Liver (tissue), 9 donors: Measurements from ENCODE around the gene UBAP2L. TPM values are rescaled to one million over a fixed set of nuclear protein-coding genes. Genes with fewer than 3 reads are reported as not detected.

Source experiments
- DNase-seq: peaks from one replicate; pipeline ENCODE4 v3.0.0-alpha.2; 2017; ENCODE audit warnings: low spot score
- H3K27ac ChIP-seq, 2 donors: one replicate each; pipeline ENCODE4 v1.7.0; 2013; ENCODE audit warnings: inconsistent platforms in 2 of 2, low read length in 2 of 2, control low read depth in 1 of 2, low read depth in 1 of 2, mild to moderate bottlenecking in 1 of 2
- H3K27me3 ChIP-seq, 4 donors: one replicate each; pipeline versions ENCODE4 v1.6.1 to v1.7.0; 2013; ENCODE audit warnings: low read length in 3 of 4, inconsistent platforms in 1 of 4, mild to moderate bottlenecking in 1 of 4, moderate library complexity in 1 of 4; ENCODE audit not compliant: control insufficient read depth in 4 of 4, insufficient read depth in 4 of 4
- H3K36me3 ChIP-seq, 4 donors: one replicate each; pipeline versions ENCODE4 v1.6.1 to v1.7.0; 2013; ENCODE audit warnings: low read length in 3 of 4, mild to moderate bottlenecking in 3 of 4, low read depth in 1 of 4, moderate library complexity in 1 of 4; ENCODE audit not compliant: control insufficient read depth in 4 of 4, insufficient read depth in 3 of 4
- H3K4me1 ChIP-seq, 4 donors: one replicate each; pipeline versions ENCODE4 v1.6.1 to v1.7.0; 2013; ENCODE audit warnings: low read length in 3 of 4, mild to moderate bottlenecking in 3 of 4, moderate library complexity in 1 of 4; ENCODE audit not compliant: control insufficient read depth in 4 of 4, insufficient read depth in 4 of 4
- H3K4me3 ChIP-seq, 3 donors: one replicate each; pipeline versions ENCODE4 v1.6.1 to v1.7.0; 2013; ENCODE audit warnings: low read length in 3 of 3, control low read depth in 1 of 3, low read depth in 1 of 3, mild to moderate bottlenecking in 1 of 3
- H3K9ac ChIP-seq, 2 donors: one replicate each; pipeline ENCODE4 v1.7.0; 2013; ENCODE audit warnings: low read length in 2 of 2, mild to moderate bottlenecking in 2 of 2, moderate library complexity in 2 of 2, control low read depth in 1 of 2, low read depth in 1 of 2
- H3K9me3 ChIP-seq, 4 donors: one replicate each; pipeline versions ENCODE4 v1.6.1 to v1.7.0; 2013; ENCODE audit warnings: low read length in 3 of 4; ENCODE audit not compliant: control insufficient read depth in 4 of 4
- EGR1 ChIP-seq, 2 donors: IDR thresholded peaks; 2 replicates each; pipeline ENCODE4 v1.6.1; 2016 to 2018; ENCODE audit warnings: antibody characterized with exemption in 2 of 2, low read depth in 2 of 2
- FOXA1 ChIP-seq: IDR thresholded peaks from 2 replicates; pipeline ENCODE4 v1.6.1; 2016; ENCODE audit warnings: antibody characterized with exemption
- FOXA2 ChIP-seq: IDR thresholded peaks from 2 replicates; pipeline ENCODE4 v1.6.1; 2016; ENCODE audit warnings: antibody characterized with exemption
- GABPA ChIP-seq, 2 donors: IDR thresholded peaks in 1 of 2; conservative IDR thresholded peaks in 1 of 2; 2 replicates each; pipeline ENCODE4 v1.6.1; 2016; ENCODE audit warnings: antibody characterized with exemption in 2 of 2, mild to moderate bottlenecking in 1 of 2, moderate library complexity in 1 of 2
- HNF4A ChIP-seq, 2 donors: conservative IDR thresholded peaks; 2 replicates each; pipeline ENCODE4 v1.6.1; 2016; ENCODE audit warnings: antibody characterized with exemption in 2 of 2, mild to moderate bottlenecking in 2 of 2
- HNF4G ChIP-seq: IDR thresholded peaks from 2 replicates; pipeline ENCODE4 v1.6.1; 2016; ENCODE audit warnings: antibody characterized with exemption
- RXRA ChIP-seq, 2 donors: IDR thresholded peaks; 2 replicates each; pipeline ENCODE4 v1.6.1; 2017 to 2018; ENCODE audit warnings: antibody characterized with exemption in 2 of 2, mild to moderate bottlenecking in 1 of 2
- SP1 ChIP-seq: IDR thresholded peaks from 2 replicates; pipeline ENCODE4 v1.6.1; 2018; ENCODE audit warnings: antibody characterized with exemption, mild to moderate bottlenecking
- TAF1 ChIP-seq: conservative IDR thresholded peaks from 2 replicates; pipeline ENCODE4 v1.6.1; 2016; ENCODE audit warnings: antibody characterized with exemption, mild to moderate bottlenecking
- YY1 ChIP-seq: IDR thresholded peaks from 2 replicates; pipeline ENCODE4 v1.6.1; 2016; ENCODE audit warnings: antibody characterized with exemption, mild to moderate bottlenecking
- WGBS: extraction: QIAGEN DNeasy Blood & Tissue Kit; methylation state at CpG from one replicate; pipeline ENCODE4 v1.1.7; 2013; 5-methylcytosine and 5-hydroxymethylcytosine counted together
- polyA plus RNA-seq, 2 donors: library from polyadenylated mRNA; stranded (reverse) in 1 of 2; unstranded in 1 of 2; fragments of 200-250 nt in 1 of 2; fragments of >200 nt in 1 of 2; fragmentation: Nextera tagmentation in 1 of 2; extraction: Ambion mirVana in 1 of 2; gene quantifications; one replicate each; pipeline versions ENCODE4 v1.2.1 to v1.2.3, GENCODE V29; 2013 to 2015
- total RNA-seq, 2 donors: library from RNA; depleted of rRNA; stranded (reverse); fragments of >200 nt; gene quantifications; one replicate each; pipeline ENCODE4 v1.2.3, GENCODE V29; 2014
- TF ChIP-seq, protein P1 (sequence below): IDR thresholded peaks from 2 replicates; pipeline ENCODE4 v1.6.1; 2016; ENCODE audit warnings: antibody characterized with exemption
- TF ChIP-seq, protein P2 (sequence below): IDR thresholded peaks from 2 replicates; pipeline ENCODE4 v1.6.1; 2016; ENCODE audit warnings: antibody characterized with exemption, mild to moderate bottlenecking
- TF ChIP-seq, protein P3 (sequence below): IDR thresholded peaks from 2 replicates; pipeline ENCODE4 v1.6.1; 2016; ENCODE audit warnings: antibody characterized with exemption
- donor health status: healthy.
- donor health status: healthy.
- donor health status: healthy.
- donor health status: healthy.
- donor health status: healthy.

UBAP2L gene
- total and polyA plus RNA-seq, 4 donors: 24.3 to 51.0 (median 34.1) TPM

DNA sequence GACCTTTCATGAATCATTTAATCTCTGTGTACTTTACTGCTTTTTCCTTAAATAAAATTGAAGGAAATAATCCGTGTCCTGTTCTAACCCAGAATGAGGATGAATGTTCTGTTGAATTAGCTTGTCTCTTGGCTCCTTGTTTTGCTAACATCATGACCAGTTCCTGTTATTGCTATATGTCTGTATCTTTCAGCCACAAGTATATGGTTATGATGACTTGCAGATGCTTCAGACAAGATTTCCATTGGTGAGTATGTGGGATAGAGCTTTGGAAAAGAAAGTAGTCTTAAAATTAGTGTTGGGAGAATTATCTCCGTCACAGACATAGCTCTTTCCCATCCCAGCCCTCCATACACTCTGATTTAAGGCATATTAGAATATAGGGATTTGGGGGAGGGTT lies 38.0 kb downstream of the UBAP2L start:
- H3K27ac ChIP-seq: no peak overlapping the region
- 95% methylated on average over 2 of the region's 2 CpGs for WGBS
- TF ChIP-seq YY1: no peak
- no peak for TF ChIP-seq RXRA (IDR thresholded peaks at IDR 0.05)
- TF ChIP-seq FOXA2: no peak
- TF ChIP-seq HNF4A (conservative IDR thresholded peaks at IDR 0.05): no peak
- TF ChIP-seq EGR1 (IDR thresholded peaks at IDR 0.05; ENCODE audit: low read depth in 2 of 2): no peak
- TF ChIP-seq, protein P1, sequence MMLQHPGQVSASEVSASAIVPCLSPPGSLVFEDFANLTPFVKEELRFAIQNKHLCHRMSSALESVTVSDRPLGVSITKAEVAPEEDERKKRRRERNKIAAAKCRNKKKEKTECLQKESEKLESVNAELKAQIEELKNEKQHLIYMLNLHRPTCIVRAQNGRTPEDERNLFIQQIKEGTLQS: no peak
- TF ChIP-seq GABPA (IDR thresholded peaks at IDR 0.05 in 1 of 2, conservative IDR thresholded peaks at IDR 0.05 in 1 of 2): no peak
- no peak for TF ChIP-seq SP1
- TF ChIP-seq FOXA1: no peak
- H3K9ac ChIP-seq: no peak overlapping the region
- no peaks in the 10 kb centered on the region for H3K9me3 ChIP-seq
- no peak for DNase-seq
- no peak overlapping the region for H3K4me3 ChIP-seq
- H3K27me3 ChIP-seq: no peaks in the 10 kb centered on the region
- H3K36me3 ChIP-seq: peaks cover 19 to 100% (median 95%) of the 10 kb centered on the region in 4 donors
- H3K4me1 ChIP-seq: no peaks in the 10 kb centered on the region

DNA sequence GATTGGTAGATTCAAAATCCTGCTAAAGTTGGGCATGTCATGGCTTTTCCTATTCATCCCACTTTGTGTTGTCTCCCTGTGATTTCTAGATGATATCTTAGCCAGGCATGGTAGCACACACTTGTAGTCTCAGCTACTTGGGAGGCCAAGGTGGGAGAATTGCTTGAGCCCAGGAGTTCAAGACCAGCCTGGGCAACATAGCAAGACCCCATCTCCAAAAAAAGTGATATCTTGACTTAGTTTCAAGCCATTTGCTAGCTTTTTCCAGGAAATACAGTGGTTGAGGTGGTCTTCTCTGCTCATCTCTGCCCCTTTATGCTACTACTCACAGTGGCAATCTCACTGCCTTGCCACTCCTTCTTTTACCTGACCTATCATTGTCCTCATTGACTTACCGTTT lies 39.4 kb downstream of the UBAP2L start:
- no peak overlapping the region for H3K4me3 ChIP-seq
- TF ChIP-seq EGR1 (IDR thresholded peaks at IDR 0.05; ENCODE audit: low read depth in 2 of 2) (no peak), RXRA (IDR thresholded peaks at IDR 0.05) (no peak), TAF1 (no peak), FOXA2 (no peak), GABPA (IDR thresholded peaks at IDR 0.05 in 1 of 2, conservative IDR thresholded peaks at IDR 0.05 in 1 of 2) (no peak), HNF4G (no peak)
- TF ChIP-seq, protein P2, sequence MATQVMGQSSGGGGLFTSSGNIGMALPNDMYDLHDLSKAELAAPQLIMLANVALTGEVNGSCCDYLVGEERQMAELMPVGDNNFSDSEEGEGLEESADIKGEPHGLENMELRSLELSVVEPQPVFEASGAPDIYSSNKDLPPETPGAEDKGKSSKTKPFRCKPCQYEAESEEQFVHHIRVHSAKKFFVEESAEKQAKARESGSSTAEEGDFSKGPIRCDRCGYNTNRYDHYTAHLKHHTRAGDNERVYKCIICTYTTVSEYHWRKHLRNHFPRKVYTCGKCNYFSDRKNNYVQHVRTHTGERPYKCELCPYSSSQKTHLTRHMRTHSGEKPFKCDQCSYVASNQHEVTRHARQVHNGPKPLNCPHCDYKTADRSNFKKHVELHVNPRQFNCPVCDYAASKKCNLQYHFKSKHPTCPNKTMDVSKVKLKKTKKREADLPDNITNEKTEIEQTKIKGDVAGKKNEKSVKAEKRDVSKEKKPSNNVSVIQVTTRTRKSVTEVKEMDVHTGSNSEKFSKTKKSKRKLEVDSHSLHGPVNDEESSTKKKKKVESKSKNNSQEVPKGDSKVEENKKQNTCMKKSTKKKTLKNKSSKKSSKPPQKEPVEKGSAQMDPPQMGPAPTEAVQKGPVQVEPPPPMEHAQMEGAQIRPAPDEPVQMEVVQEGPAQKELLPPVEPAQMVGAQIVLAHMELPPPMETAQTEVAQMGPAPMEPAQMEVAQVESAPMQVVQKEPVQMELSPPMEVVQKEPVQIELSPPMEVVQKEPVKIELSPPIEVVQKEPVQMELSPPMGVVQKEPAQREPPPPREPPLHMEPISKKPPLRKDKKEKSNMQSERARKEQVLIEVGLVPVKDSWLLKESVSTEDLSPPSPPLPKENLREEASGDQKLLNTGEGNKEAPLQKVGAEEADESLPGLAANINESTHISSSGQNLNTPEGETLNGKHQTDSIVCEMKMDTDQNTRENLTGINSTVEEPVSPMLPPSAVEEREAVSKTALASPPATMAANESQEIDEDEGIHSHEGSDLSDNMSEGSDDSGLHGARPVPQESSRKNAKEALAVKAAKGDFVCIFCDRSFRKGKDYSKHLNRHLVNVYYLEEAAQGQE: no peak
- TF ChIP-seq, protein P1: no peak
- TF ChIP-seq, protein P3, sequence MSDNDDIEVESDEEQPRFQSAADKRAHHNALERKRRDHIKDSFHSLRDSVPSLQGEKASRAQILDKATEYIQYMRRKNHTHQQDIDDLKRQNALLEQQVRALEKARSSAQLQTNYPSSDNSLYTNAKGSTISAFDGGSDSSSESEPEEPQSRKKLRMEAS: no peak
- H3K9ac ChIP-seq: no peak overlapping the region
- H3K36me3 ChIP-seq: peaks cover 17 to 98% (median 94%) of the 10 kb centered on the region in 4 donors
- 84% methylated on average over 1 of the region's 1 CpG for WGBS
- no peak overlapping the region for H3K27ac ChIP-seq
- no peaks in the 10 kb centered on the region for H3K9me3 ChIP-seq
- H3K4me1 ChIP-seq: no peaks in the 10 kb centered on the region
- DNase-seq: no peak
- H3K27me3 ChIP-seq: no peaks in the 10 kb centered on the region
